ENCODE measurements around the gene GOLGA6A. TPM values are rescaled to one million over a fixed set of nuclear protein-coding genes. Genes with fewer than 3 reads are reported as not detected.
A peak's percentile ranks its signal among the peaks of the same experiment; 100 is the strongest.

Gene GOLGA6A
- total RNA-seq, 1 donor from 2014 or later, result 0.12 TPM

DNA sequence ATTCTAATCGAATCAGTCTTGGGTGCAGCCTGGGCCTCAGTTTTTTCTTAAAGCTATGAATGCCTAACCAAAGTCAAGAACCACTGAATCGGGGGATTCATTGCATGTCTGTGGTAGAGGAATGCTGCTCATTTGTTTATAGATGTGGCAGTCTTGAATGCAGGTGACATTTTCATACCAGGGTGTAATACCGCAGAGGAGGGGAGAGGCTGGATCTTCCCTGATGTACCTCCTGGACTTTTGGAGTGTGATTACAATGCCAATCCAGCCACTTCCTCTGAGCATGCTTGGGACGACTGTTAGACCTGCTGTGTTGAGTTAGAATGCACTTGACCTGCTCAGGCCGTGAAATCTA lies 42.7 kb downstream of the GOLGA6A start:
- H3K4me3 Mint-ChIP-seq (ENCODE audit: unreplicated experiment), result no peak overlapping the region
- peaks cover 16% of the 10 kb centered on the region for H3K36me3 Mint-ChIP-seq (ENCODE audit: low read depth)
- no peaks in the 10 kb centered on the region for H3K9me3 Mint-ChIP-seq (ENCODE audit: low read depth)
- H3K27ac Mint-ChIP-seq (ENCODE audit: unreplicated experiment), result peak overlapping the region; percentile 93
- TF ChIP-seq, protein P1, sequence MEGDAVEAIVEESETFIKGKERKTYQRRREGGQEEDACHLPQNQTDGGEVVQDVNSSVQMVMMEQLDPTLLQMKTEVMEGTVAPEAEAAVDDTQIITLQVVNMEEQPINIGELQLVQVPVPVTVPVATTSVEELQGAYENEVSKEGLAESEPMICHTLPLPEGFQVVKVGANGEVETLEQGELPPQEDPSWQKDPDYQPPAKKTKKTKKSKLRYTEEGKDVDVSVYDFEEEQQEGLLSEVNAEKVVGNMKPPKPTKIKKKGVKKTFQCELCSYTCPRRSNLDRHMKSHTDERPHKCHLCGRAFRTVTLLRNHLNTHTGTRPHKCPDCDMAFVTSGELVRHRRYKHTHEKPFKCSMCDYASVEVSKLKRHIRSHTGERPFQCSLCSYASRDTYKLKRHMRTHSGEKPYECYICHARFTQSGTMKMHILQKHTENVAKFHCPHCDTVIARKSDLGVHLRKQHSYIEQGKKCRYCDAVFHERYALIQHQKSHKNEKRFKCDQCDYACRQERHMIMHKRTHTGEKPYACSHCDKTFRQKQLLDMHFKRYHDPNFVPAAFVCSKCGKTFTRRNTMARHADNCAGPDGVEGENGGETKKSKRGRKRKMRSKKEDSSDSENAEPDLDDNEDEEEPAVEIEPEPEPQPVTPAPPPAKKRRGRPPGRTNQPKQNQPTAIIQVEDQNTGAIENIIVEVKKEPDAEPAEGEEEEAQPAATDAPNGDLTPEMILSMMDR (IDR thresholded peaks at IDR 0.05), result no peak
- no peaks in the 10 kb centered on the region for H3K27me3 Mint-ChIP-seq (ENCODE audit: low read depth)
- DNase-seq (ENCODE audit: low spot score), result no peak
- H3K4me1 Mint-ChIP-seq (ENCODE audit: low read depth), result peaks cover 38% of the 10 kb centered on the region

DNA sequence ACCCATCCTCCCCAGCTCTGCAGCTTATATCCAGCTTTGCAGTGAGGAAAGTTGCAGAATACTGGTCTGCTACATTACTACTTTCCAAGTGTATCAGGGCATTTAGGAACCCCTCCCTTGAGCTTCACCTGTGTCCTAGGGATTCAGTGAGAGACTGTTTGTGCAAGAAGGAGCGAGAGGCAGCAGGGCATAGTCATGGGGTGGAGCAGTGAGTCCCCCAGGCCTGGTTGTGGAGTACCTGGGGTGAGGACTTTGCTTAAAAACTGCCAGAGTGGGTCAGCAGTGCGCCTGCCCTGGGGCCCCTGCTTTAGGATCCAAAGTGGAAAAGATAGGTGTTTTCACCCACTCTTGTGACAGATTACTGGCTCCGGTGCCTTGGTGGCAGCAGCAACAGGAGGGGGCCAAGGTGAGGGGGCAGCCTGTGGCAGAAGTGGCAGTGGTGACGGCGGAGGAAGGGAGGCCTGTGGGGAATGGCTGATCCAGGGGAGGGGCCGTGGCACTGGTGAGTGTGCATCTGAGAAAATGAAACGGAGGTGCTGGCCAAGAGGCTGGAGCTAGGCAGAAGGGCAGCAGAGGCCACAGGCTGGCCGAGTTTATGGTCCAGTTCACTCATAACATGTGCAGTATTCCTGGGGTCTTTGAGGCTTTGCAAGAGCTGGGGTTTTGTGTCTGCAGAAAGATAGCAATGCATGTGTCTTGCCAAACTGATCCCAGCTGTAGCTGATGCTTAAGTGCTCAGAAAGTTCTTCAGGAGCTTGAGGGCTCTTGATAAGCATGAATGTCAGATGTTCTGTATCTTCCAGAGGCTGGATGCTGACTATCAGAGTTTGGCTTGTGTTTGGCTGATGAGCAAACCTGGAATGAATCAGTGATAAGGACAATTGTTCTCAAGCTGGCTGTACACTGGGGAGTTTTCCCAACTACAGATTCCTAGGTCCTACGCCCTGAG lies 43.4 kb downstream of the GOLGA6A start:
- no peak overlapping the region for H3K4me3 Mint-ChIP-seq (ENCODE audit: unreplicated experiment)
- no peaks in the 10 kb centered on the region for H3K9me3 Mint-ChIP-seq (ENCODE audit: low read depth)
- TF ChIP-seq, protein P1 (IDR thresholded peaks at IDR 0.05), result no peak
- no peaks in the 10 kb centered on the region for H3K27me3 Mint-ChIP-seq (ENCODE audit: low read depth)
- H3K4me1 Mint-ChIP-seq (ENCODE audit: low read depth), result peaks cover 38% of the 10 kb centered on the region
- peaks cover 20% of the 10 kb centered on the region for H3K36me3 Mint-ChIP-seq (ENCODE audit: low read depth)
- peak overlapping the region; percentile 93 for H3K27ac Mint-ChIP-seq (ENCODE audit: unreplicated experiment)
- DNase-seq (ENCODE audit: low spot score), result no peak

DNA sequence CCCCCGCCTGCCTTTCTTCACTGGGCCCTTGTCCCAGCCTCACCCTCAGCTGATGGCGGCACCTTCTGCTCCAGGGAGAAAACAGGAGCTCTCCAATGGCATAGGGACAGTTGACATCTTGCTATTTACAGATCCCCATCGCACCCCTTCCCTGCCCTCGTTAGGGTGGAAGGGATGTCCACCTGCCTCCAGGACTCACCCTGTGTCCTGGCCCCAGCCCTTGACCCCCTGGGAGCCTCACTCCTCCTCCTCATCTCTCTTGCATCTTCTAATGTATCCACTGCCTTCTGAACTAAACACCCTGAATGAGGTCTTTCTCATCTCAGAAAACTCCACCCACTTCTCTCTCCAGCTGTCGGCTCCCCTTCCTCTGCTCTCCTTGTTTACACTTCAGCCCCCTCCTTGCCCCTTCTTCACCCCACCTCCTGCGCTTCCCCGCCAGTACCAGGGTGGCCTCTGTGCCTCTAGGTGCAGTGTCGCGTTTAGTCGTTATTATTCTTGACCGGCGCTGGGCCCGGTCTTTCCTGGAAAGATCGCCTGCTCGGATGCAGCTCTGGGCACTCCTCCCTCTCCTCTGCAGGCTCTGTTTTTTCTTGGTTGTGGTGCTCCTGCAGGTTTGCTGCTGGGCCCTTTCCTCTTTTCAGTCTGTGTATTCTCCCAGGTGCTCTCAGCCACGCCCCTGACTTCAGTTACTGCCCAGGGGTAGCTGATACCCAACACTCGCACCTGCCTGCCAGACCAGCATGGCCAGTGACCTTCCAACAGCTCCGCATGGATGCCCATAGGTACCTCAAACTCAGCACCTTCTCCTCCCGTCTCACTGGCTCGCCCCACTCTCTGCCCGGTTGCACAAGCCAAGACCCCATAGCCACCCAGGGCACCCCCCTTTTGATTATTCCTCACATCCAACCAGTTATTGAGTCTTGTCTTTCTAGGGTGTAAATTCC lies 44.9 kb downstream of the GOLGA6A start:
- H3K27me3 Mint-ChIP-seq (ENCODE audit: low read depth), result no peaks in the 10 kb centered on the region
- peaks cover 16% of the 10 kb centered on the region for H3K36me3 Mint-ChIP-seq (ENCODE audit: low read depth)
- no peak overlapping the region for H3K27ac Mint-ChIP-seq (ENCODE audit: unreplicated experiment)
- DNase-seq (ENCODE audit: low spot score), result no peak
- no peak overlapping the region for H3K4me3 Mint-ChIP-seq (ENCODE audit: unreplicated experiment)
- H3K4me1 Mint-ChIP-seq (ENCODE audit: low read depth), result peaks cover 38% of the 10 kb centered on the region
- TF ChIP-seq, protein P1 (IDR thresholded peaks at IDR 0.05), result peak; percentile 58
- no peaks in the 10 kb centered on the region for H3K9me3 Mint-ChIP-seq (ENCODE audit: low read depth)

DNA sequence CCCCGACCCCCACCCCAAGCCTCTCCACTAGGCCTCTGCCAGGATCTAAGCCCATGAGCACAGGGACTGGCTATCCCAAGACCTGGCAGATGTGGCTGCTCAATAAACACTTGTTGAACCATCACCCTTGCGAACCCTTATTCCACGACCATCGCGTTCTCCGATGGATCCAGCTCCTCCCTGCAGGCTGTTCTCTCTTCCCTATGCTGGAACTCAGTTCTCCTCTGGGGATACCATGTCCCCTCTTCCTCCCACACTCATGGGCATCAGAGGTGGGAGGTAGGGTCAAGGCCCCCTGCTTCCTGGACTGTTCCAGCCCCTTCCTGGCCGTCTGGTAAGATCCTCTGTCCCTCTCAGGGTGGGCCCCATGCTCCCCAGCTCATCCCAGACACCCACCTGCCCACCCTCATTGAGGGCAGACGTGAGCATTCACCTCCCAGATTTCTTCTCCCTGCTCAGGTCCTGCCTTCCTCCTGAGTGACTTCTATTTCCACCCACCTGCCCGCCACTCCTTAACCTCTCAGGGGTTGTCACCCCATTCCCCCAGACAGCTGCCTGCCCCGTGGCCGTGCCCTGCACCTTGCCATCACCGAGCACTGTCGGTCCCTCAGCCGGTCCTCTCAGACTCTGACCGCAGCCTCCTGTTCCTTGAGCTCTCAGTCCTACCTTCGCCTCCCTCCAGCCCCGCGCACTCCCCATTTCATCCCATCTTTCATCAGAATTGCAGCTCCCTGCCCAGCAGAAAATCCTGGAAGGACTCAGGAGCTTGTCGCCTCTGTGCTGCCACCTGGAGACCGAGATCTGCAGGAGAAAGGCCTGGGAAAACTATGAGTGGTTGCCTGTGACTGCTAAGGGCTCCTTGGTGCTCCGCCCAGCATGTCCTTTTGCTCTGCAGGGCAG lies 45.8 kb downstream of the GOLGA6A start:
- Mint-ChIP-seq H3K27ac (ENCODE audit: unreplicated experiment) (peak overlapping the region; percentile 5), H3K4me1 (ENCODE audit: low read depth) (peaks cover 38% of the 10 kb centered on the region), H3K4me3 (ENCODE audit: unreplicated experiment) (no peak overlapping the region), H3K36me3 (ENCODE audit: low read depth) (peaks cover 16% of the 10 kb centered on the region), H3K27me3 (ENCODE audit: low read depth) (no peaks in the 10 kb centered on the region), H3K9me3 (ENCODE audit: low read depth) (no peaks in the 10 kb centered on the region)
- TF ChIP-seq, protein P1 (IDR thresholded peaks at IDR 0.05), result peak; percentile 82
- DNase-seq (ENCODE audit: low spot score), result no peak
